Stimulated activated CD4-positive, alpha-beta T cell treated with anti-CD3 and anti-CD28 coated beads, Interleukin-2, amount 100 ng/mL, for 48 hours (primary cell): ENCODE results near the gene SCN4B.

Experiments
- DNase-seq, 2 donors: peaks; one replicate each; pipeline ENCODE4 v3.0.0-alpha.2; 2020

The SCN4B gene

DNA sequence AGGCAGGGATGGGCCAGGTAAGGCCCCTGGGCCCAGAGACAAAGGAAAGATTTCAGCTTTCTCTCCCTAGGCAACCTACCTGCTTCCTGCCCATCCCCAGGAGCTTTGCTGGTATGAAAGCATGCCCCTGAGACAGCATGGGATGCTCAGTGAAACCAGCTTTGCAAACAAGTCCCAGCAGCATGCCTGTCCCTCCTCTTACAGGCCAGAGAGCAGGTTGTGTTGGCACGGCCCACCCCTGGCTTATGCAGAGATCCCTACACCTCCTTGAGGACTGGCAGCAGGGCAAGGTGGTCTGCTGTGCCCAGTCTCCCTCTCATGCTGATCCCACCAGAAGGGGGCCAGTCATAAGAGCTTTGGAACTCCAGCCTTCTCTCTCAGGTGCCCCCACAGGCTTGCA, 3.1 kb downstream of the SCN4B start:
- DNase-seq = no peak

DNA sequence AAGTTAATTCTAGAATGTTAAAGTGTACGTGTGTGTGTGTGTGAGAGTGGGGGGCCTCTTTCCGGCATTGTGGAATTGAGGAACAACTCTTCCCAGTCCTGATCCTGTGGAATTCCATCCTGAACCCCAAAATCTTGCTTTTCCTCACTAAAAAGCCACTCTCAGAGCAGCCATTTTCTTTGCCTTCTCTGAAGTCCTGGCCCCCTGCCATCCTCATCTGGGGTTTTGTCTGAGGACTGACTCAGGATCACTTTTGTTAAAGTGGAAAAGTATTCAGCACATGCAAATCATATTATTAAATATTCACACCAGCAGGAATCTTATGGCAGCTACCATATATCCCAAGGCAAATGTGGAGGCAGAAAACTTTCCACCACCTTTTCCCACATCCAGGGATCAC, 3.8 kb downstream of the SCN4B start:
- DNase-seq = no peak

DNA sequence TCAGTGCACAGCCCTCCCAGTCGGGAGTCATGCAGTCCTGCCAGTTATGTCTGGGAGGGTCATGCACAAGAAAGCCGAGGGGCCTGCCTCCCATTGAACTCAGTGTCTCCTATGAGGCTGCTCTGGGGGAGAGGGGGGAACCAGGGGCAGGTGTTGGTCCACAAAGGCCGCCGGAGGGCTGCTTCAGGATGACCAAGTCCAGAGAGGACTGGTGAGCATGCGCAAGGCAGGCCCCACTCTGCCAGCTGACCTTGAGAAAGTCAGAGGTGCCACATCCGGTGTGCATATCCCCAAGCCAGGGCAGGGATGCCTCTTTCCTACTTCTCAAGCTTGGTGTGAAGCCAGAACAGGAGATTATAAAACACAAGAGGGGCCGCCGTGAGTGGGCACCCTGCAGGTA, 4.4 kb downstream of the SCN4B start:
- DNase-seq = no peak

DNA sequence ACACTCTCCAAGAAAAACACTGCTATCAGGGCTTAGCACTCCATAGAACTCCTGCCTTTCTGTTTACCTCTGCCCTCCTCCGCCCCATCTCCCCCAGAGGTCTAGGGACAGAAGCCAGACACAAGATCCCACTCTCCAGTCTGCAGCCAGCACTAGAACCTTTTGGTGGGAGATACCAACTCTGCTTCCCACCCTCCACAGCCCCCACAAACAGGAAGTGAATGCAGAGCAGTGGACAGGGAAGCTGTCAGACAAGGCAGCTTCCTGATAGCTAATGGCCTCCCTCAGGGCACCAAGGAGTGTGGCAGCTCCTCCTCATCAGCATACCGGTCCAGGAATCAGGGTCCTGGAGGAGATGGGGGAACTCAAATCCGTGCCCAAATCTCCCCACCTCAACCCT, 5.1 kb downstream of the SCN4B start:
- no peak for DNase-seq

DNA sequence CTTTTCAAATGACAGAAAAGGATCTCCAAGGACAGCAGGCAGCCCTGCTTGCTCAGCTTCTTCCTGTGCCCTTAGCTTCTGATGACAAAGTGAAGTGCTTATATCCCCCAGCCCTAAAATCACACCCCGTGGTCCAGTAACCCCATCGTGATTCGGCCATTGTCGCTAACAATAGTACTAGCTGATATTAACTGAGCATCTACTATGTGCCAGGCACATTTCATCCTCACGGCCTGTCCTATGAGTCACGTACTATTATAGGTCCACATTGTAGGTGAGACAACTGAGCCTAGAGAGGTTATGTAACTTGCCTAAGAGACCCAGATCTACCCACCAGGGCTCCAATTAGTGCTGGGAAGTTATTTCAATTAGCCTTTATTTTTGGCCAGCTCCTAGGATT, 6.1 kb downstream of the SCN4B start:
- DNase-seq = no peak

DNA sequence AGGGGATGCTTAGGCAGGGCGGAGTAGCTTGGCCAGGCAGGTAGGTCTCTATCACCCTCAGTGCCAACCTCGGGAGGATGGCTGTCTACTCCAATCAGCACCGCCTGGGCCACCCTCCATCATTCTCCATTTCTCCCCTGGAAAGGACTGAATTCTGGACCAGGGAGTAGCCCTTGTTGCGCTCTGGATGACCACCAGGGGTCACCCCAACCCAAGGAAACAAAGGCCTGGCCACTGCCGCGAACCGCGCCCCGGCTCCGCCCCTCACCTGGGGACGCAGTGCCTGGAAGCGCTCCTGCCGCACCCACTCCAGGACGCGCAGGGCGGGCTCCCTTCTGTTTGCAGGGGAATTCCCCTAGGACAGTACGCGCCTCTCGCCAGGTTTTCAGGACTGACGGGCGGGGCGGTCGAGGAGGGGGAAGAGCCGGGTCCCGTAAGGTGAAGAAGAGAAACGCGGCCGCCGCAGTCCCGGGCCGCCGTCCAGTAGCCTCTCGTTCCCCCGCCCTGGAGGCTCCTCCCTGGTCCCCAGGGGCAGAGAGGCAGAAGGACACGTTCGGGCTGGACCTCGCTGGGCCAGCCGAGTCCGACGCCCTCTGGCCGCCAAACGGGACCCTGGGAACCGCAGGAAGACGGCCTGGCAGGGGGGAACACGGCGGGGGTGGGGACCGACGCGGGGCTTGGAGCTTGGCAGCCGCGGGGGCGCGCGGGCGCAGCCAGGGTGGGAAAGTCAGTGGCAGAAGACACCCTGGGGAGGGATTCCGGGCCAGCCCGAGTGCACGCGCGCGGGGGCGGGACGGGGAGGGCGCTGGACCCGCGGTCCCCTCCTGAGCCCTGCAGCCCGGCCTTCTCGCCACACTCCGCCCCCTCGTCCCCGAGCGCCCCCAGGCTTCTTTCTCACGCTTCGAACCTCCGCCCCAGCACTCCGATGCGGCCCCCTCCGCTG, 7.1 kb downstream of the SCN4B start:
- peak; percentile 91 to 92 for DNase-seq

DNA sequence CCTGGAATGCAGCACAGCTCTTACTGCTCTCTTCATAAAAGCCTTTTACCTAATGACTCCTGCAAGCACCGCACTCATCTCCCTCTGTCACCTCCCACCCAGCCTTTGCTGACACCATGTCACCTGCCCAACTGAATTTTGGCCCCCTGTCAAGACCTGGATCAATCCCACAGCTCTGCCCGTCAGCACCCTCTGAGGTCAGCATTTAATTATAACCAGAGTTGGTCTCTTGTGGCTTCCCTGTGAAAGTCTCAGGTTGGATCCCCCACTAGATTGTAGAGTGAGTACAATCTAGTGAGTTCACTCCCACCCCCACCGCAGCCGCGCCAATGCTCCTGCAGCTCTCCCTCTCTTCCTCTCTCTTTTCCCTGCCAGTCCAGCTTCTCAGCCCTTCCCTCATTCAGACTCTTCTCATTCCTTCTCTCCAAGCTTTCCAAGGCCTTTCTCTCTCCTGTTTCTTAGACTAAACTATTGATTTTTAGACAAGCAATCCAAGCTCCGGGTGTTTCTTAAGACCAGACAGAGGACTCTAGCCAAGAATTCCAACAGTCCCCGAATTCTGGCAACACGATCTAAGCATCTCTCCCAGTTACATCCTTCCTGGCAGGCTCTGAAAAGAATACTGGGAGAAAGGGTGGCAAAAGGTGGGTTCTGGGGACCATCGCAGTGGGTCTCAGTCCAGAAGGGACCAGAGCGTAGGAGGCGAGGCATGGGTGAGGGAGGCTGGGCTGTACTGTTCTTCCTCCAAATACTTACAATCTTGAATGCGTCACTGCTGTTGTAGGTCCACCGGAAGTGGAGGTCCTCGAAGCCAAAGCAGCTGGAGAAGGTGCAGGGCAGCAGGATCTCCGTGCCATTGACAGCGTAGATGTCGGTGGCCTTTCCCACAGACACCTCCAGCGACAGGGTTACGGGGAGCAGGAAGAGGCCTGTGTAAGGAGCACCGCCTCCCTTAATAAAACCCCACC, 8.0 kb downstream of the SCN4B start:
- DNase-seq = no peak

DNA sequence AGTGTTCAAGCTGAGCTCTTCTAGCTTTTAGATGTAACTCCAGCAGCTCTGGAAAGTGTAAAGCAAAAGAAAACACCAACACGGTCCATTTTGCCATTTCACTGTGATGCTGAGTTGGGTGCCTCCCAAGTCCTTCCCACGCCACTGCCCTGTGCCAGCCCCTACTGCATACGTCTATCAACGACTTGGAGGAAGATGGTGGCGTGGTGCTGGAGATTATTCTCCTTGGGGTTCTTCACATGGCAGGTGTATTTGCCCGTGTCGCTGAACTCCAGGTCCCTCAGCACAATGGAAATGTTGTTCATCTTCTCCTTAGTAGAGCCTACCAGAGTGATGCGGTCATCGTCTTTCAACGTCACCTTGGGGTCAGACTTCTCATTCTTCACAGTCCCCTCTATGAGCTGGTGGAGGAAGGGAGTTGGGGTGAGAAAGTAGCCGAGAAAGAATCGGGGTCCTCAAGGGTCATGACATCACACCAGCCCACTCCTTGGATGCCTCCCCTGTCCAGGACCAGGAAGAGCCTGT, 8.9 kb downstream of the SCN4B start:
- DNase-seq = no peak

DNA sequence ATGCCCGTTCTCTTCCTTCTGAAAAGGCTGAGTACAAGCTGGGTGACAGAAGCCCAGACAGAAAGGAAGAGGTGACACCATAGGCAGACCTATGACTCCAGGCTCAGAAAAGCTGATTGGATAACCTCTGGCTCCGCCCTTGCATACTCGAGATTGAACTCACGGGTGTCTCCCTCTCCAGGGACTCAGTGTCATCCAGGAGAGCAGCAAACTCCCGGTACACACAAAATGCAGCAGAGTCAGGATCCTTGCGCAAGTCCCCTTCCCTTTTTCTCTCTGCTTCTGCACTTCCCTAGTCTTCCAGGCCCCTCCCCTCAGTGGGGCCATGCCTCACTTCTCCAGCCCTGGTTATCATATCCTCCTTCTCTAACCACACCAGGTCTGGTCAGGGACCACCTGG, 9.8 kb downstream of the SCN4B start:
- no peak for DNase-seq

DNA sequence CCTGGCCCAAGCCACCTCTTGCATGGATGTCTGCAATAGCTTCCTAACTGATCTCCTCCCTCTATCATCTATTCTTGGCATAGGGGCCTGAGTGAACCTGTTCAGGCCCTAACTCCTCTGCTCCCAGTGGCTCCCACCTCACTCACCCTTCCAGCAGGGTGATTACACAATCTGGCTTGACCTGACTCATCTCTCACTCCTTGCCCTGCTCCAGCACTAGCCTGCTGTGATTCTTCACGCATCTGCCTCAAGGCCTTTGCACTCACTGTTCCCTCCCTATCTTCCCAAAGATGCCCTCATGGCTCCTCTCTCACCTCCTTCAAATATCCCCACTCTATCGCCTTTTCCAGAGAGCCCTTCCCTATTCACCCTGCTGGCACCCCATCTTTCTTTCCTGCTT, 10.5 kb downstream of the SCN4B start:
- no peak for DNase-seq

DNA sequence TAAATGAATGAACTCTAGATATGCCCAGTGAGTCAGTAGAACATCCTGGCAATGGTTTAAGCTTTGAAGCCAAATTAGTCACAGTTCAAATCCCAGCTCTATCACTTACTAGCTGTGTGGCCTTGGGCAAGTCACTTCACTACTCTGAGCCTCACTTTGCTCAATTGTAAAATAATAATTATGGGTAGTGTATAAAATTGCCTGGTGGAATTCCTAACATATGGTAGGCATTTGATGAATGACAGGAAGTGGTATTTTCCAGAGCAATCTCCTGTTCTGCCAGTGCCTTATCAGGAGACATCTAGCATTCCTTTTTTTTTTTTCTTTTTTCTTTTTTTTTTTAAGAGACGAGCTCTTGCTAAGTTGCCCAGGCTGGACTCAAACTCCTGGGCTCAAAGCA, 13.0 kb downstream of the SCN4B start:
- DNase-seq = no peak

DNA sequence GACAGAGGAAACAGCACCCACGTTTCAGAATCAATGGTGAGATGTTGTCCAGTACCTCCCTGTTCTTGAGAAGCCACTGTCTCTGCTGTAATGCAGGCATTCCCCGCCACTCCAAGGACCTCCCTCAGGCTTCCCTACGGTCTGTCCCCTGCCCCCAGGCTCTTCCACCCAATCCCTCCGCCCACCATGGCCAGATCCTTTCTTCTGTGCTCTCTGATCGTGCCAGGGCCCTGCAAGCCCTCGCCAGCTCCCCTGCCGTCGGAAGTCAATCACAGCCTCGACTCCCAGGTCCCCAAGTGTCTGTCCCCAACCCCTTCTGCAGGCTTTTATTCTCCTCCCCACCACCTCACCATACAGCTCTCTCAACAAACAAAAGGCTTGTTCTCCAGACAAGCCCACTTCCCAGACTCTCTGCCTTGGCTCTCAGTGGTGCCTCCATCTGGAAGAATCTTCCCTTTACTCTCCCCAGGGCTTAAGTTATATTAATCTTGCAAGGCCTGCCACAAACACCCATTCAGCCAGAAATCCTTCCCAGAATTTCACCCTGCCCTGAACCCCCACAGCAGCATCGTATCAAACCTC, 13.7 kb downstream of the SCN4B start:
- DNase-seq = no peak

DNA sequence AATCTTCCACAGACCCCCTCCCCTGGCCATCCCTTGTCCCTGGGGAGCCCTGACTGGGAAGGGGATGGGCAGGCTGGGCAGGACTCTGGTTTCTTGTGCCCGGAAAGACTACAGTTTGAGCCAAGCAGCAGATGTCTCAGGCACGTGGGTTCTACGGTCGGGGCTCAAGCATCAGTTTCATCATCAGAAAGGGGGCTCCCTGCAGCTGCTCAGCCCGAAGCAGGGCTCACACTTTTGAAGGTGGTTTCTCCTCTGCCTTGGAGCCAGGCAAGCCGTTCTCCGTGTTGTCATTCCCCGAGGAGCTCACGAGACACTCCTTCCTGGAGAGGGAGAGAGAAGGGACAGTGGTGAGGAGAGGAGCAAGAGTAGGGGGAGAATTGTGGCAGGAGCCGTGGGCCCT, 15.8 kb downstream of the SCN4B start:
- DNase-seq = no peak

DNA sequence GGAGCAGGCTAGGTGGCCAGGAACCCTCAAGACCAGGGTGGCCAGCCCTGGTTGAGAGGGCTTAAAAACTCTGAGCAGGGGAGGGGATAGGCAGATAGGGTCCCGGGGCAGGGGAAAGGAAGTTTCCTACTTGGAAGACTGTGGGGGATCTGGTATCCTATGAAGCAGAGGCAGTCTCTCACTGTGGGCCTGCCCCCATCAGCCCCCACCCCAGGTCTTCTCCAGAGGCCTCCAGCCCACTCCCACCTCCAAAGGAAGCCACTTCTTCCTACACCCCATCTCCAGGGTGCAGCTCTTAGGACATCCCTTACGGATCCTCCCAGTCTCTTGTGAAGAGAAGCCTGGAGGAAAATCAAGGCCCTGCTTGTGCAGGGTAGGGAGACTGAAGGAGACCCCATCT, 16.3 kb downstream of the SCN4B start:
- DNase-seq = no peak

DNA sequence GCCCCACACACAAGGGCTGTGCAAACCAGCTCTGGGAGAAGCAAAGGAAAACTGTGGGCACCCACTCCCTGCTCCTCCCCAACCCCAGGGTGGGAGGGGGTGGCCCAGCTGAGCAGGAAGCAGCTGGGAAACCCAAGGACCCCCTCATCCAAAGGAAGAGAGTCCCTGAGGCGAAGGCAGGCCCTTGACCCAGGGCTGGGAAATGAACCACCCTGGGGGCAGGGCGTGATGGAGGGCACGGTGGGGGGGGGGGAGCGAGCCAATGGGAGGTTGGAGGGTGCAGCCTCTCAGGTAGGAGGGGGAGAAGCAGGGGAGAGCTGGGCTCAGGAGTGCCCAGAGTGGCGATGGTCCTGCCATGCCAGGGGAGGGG, 16.8 kb downstream of the SCN4B start:
- no peak for DNase-seq

DNA sequence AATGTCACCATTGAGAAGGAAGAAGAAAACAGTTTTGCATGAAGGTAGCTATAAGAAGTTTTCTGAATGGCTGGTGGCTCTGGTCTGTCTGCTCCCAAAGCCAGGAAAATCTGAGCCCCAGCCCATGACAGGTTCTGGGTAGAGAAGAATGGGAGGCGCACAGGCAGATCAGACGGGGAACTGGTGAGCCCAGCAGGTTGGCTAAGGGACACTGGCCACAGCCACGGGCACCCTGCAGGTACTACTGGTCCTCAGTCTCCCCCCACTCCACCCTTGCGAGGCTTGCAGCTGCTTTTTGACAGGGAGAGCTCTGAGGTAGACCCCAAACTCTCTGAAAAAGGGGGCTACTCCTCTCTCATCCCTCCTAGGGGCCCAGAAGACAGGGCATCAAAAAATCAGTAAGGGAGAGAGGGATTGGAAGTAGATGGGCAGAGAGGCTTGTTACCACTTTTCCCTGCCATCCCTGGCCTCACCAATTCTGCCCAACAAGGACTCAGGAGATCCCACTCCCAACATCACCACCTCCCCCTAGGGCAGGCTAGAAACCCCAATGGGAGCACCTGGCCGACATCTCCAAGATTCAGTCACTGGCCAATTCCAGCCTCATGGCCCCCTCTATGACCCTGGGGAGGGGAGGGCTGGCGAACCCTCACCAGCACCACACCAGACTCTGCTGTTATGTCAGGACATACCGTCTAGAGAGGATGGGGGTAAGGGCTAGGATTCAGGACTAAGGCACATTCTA, 17.4 kb downstream of the SCN4B start:
- no peak for DNase-seq

DNA sequence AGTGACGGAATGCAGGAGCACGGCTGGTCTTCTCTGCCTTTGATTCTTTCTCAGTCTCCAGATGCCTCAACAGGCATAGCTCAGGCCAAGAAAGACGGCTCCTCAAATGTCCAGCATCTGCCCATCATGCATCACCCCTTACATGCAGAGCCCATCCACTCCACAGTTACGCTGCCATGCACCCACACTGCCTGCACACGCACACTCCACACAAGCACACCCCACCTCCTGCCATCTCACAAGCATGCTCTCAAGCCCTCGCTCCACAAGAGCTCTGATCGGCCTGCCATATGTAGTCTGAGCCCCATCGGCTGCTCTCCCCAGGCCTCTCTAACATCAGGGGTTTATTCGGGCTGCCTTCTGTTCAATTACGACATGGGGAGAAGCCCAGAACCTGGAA, 18.8 kb downstream of the SCN4B start:
- DNase-seq = no peak

DNA sequence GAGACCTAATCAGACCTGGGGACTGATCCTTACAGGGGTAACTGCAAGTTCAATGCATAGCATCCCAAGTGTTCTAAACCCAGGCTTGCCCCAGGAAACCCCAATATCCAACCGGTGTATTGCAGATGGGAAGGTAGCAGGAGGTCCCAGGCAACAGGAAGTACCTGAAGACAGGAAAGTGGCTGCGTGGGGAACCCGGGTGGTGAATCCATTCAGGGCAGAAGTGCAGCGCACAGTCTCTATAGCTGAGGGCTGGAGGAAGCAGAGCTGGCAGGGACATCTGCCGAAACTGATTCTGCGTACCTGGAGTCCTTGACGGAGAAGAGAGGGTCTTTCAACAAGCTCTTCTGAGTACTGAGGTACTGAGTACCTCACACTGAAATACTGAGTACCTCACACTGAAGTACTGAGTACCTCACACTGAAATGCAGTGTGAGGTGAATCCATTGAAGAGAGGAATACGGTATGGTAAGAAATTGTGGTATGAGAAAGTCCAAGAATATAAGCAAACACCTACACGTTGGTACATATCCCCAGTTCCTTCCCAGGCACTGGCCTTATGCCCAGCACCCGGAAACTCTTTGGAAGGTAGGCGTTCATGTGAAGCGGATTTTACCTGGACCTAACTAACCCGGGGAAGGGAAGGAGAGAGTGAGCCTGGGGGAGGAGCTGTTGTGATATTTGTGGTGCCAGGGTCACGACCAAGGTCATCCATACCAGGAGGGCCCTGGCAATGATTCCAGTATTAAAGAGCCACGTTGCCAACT, 20.1 kb downstream of the SCN4B start:
- DNase-seq = no peak

DNA sequence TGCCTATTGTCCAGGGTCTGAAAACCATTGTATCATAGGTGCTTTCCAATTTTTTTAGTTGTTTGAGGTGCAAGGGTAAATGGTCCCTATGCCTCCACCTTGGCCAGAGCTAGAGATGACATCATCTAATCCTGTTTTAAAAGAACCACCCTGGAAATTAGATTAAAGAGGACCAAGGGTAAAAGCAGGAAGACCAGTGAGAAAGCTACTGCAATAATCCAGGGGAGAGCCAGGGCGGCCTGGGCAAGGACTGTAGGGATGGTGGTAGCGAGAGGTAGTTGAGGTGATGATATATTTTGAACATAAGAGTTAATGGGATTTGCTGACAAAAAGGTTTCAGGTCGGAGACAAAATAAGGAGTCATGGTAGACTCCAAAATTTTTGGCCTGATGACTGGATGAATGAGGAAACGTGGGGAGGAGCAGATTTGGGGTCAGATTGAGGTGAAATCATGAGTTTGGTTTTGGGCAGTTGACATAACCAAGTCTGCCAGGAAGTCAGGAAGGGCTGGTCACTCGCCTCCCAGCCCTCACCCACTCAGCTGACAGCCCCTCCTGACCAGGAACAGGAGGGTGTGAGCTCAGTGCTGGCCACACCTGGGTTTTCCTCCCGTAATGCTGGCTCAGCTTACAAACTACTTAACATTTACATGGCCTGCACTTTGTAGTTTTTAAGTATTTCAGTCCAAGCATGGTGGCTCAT, 23.0 kb downstream of the SCN4B start:
- no peak for DNase-seq

DNA sequence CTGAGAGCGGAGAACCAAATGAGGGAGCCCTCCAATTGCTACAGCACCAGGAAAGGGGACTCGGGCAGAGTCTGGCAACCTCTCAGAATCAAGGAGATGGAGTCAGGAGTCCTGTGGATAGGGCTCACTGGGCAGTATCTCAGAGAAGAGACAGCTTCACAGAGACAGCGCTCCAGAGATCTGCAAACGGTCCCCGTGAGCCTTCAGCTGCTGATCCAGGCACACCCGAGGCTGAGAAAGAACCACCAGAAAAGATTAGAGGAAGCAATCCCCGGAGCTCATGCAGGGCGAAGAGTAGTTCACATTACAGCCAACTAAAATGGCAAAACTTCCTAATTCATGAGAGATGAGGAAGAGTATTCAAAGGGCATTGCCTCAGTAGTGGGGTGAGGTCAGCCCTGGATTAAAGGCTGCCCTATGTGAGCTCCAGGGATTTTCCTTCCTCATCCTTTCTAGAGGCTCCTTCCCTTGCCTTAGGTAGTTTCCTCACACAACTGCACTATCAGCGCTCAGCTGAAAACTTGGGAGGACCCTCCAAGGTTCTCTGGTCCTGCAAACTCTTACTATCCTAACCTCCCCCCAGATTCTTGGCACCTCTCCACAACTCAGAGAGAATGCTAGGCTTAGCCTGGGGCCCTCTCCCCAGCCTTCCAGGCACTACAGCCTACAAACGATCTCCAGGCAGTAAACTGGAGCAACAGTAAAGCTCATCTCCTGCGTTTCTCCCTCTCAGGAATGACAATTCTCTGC, 23.7 kb downstream of the SCN4B start:
- DNase-seq = no peak
